Left lung (tissue), 14 donors: Measurements from ENCODE around the gene RANGRF. TPM values are rescaled to one million over a fixed set of nuclear protein-coding genes. Genes with fewer than 3 reads are reported as not detected.
A peak's percentile ranks its signal among the peaks of the same experiment; 100 is the strongest.

Source experiments
- ATAC-seq: fragments of 200-7000 bp; cut with Tn5 transposase; one replicate; pipeline ENCODE4 v1.9.1; 2020; ENCODE audit warnings: moderate library complexity
- DNase-seq, 4 donors: peaks; one replicate each; pipeline ENCODE4 v3.0.0-alpha.2; 2013 to 2020
- H3K27ac ChIP-seq, 2 donors: fragments of 200-600 bp; sonication (generic) in 1 of 2; one replicate each; pipeline versions ENCODE4 v1.5.0 to v1.8.0; 2020 to 2021
- H3K27me3 ChIP-seq, 2 donors: fragments of 200-600 bp; sonication (generic) in 1 of 2; one replicate each; pipeline versions ENCODE4 v1.5.0 to v1.8.0; 2020 to 2021
- H3K36me3 ChIP-seq, 2 donors: fragments of 200-600 bp; sonication (generic) in 1 of 2; one replicate each; pipeline versions ENCODE4 v1.5.0 to v1.8.0; 2020 to 2021
- H3K4me1 ChIP-seq, 2 donors: fragments of 200-600 bp; one replicate each; pipeline ENCODE4 v1.8.0; 2021
- H3K4me3 ChIP-seq, 2 donors: fragments of 200-600 bp; sonication (generic) in 1 of 2; one replicate each; pipeline versions ENCODE4 v1.5.0 to v1.8.0; 2020 to 2021; ENCODE audit warnings: mild to moderate bottlenecking in 1 of 2
- H3K9me3 ChIP-seq, 2 donors: fragments of 200-600 bp; sonication (generic) in 1 of 2; one replicate each; pipeline versions ENCODE4 v1.5.0 to v1.8.0; 2020 to 2021
- CTCF ChIP-seq, 2 donors: fragments of 200-600 bp; sonication (generic) in 1 of 2; IDR thresholded peaks; one replicate each; pipeline versions ENCODE4 v1.5.0 to v1.8.0; 2021; ENCODE audit warnings: antibody characterized with exemption in 2 of 2
- intact Hi-C, 2 donors: fragments of 100-400 bp; cut with DNase I; formaldehyde crosslinking; loops; one replicate each; pipeline versions ENCODE4 v1.11.2 to v1.14.2; 2022
- long read RNA-seq, 12 donors: library from polyadenylated mRNA in 2 of 12; unstranded in 2 of 12; transcript quantifications; one replicate each; pipeline ENCODE4 v2.0.0 and lab custom pipeline, GENCODE V29; 2019 to 2026
- polyA plus RNA-seq, 6 donors: library from polyadenylated mRNA; unstranded; fragments of 120-200 nt; gene quantifications; one replicate each; pipeline ENCODE4 v1.2.1, GENCODE V29; 2013; ENCODE audit not compliant: insufficient read length in 6 of 6
- total RNA-seq, 2 donors: library from RNA; stranded (reverse); fragmentation: NEBNext Ultra II Directional; extraction: Animal tissue kit (Norgen Biotek cat#: 25700); gene quantifications; one replicate each; pipeline ENCODE4 v1.2.1, GENCODE V29; 2021
- donor health status: DM: no; HTN: yes; CAD: no.
- donor health status: DM: no; HTN: no; CAD: no.

The RANGRF gene
- total RNA-seq (10 to 100 TPM; 22.9 to 33.2 TPM), polyA plus RNA-seq (10 to 100 TPM; 23.7 to 30.0 (median 24.8) TPM)
- long read RNA-seq, donor 1, transcript RANGRF-202 (4 exons, 1,074 nt): major isoform, 14 of 52 reads
- long read RNA-seq, donor 1, transcript RANGRF-205 (4 exons, 749 nt): minor isoform, 8 of 52 reads
- long read RNA-seq, donor 1, transcript RANGRF-201 (5 exons, 1,009 nt): minor isoform, 8 of 52 reads
- long read RNA-seq, donor 1, partial matches to known transcripts: 18 of 52 reads
- long read RNA-seq, donor 1, other reads (novel, unspliced or antisense): 0 of 52 reads
- long read RNA-seq, donor 2, transcript RANGRF-202 (4 exons, 1,074 nt): major isoform, 9 of 30 reads
- long read RNA-seq, donor 2, transcript RANGRF-203 (3 exons, 1,140 nt): minor isoform, 6 of 30 reads
- long read RNA-seq, donor 2, transcript RANGRF-201 (5 exons, 1,009 nt): minor isoform, 5 of 30 reads
- long read RNA-seq, donor 2, partial matches to known transcripts: 8 of 30 reads
- long read RNA-seq, donor 2, other reads (novel, unspliced or antisense): 0 of 30 reads
- long read RNA-seq, donor 3, transcript RANGRF-201 (5 exons, 1,009 nt): major isoform, 10 of 22 reads
- long read RNA-seq, donor 3, partial matches to known transcripts: 0 of 22 reads
- long read RNA-seq, donor 3, other reads (novel, unspliced or antisense): 0 of 22 reads
- long read RNA-seq, donor 4, transcript RANGRF-202 (4 exons, 1,074 nt): minor isoform, 8 of 22 reads
- long read RNA-seq, donor 4, transcript RANGRF-201 (5 exons, 1,009 nt): major isoform, 11 of 22 reads
- long read RNA-seq, donor 4, partial matches to known transcripts: 0 of 22 reads
- long read RNA-seq, donor 4, other reads (novel, unspliced or antisense): 1 of 22 reads
- long read RNA-seq, donor 5, transcript RANGRF-201 (5 exons, 1,009 nt): major isoform, 12 of 38 reads
- long read RNA-seq, donor 5, transcript RANGRF-203 (3 exons, 1,140 nt): minor isoform, 5 of 38 reads
- long read RNA-seq, donor 5, partial matches to known transcripts: 14 of 38 reads
- long read RNA-seq, donor 5, other reads (novel, unspliced or antisense): 0 of 38 reads
- long read RNA-seq, donor 6, transcript RANGRF-202 (4 exons, 1,074 nt): major isoform, 5 of 18 reads
- long read RNA-seq, donor 6, partial matches to known transcripts: 5 of 18 reads
- long read RNA-seq, donor 6, other reads (novel, unspliced or antisense): 0 of 18 reads
- long read RNA-seq, donor 7, transcript RANGRF-202 (4 exons, 1,074 nt): major isoform, 8 of 25 reads
- long read RNA-seq, donor 7, partial matches to known transcripts: 6 of 25 reads
- long read RNA-seq, donor 7, other reads (novel, unspliced or antisense): 0 of 25 reads
- long read RNA-seq, donor 8, transcript RANGRF-201 (5 exons, 1,009 nt): major isoform, 7 of 13 reads
- long read RNA-seq, donor 8, partial matches to known transcripts: 0 of 13 reads
- long read RNA-seq, donor 8, other reads (novel, unspliced or antisense): 0 of 13 reads
- long read RNA-seq, donor 9: 0 reads
- long read RNA-seq, donor 10, transcript RANGRF-201 (5 exons, 1,009 nt): major isoform, 46 of 96 reads
- long read RNA-seq, donor 10, transcript RANGRF-202 (4 exons, 1,074 nt): minor isoform, 34 of 96 reads
- long read RNA-seq, donor 10, transcript RANGRF-203 (3 exons, 1,140 nt): minor isoform, 6 of 96 reads
- long read RNA-seq, donor 10, partial matches to known transcripts: 0 of 96 reads
- long read RNA-seq, donor 10, other reads (novel, unspliced or antisense): 4 of 96 reads
- long read RNA-seq, donor 11: 0 reads
- long read RNA-seq, donor 12, transcript RANGRF-202 (4 exons, 1,074 nt): minor isoform, 6 of 34 reads
- long read RNA-seq, donor 12, transcript RANGRF-201 (5 exons, 1,009 nt): major isoform, 9 of 34 reads
- long read RNA-seq, donor 12, partial matches to known transcripts: 15 of 34 reads
- long read RNA-seq, donor 12, other reads (novel, unspliced or antisense): 0 of 34 reads

- TF ChIP-seq CTCF (IDR thresholded peaks at IDR 0.05): no peak
- H3K4me3 ChIP-seq: peak within 1 kb of the TSS; percentile 79 to 81
- peaks cover 5 to 41% of the 10 kb centered on the region in 2 donors for H3K4me1 ChIP-seq
- ATAC-seq: peak; percentile 92
- no peaks in the 10 kb centered on the region for H3K27me3 ChIP-seq
- intact Hi-C loops: no loop called here
- H3K36me3 ChIP-seq: no peaks in the 10 kb centered on the region
- peak within 1 kb of the TSS; percentile 90 to 94 for H3K27ac ChIP-seq
- no peaks in the 10 kb centered on the region for H3K9me3 ChIP-seq
- peak; percentile 87 to 97 (median 92) for DNase-seq
Observed at GRCh38 chr17:8288336-8289102, at the start of gene RANGRF. RANGRF (plus strand) TSS chr17:8288670; CDS start chr17:8288789, 119 bp downstream.

- intact Hi-C loops: no loop called here
Observed at GRCh38 chr17:8243827-8244226, 44.6 kb upstream of the RANGRF start.

GRCh38 chr17:8244768-8245167 lies 43.7 kb upstream of the RANGRF start:
- DNase-seq: no peak
- H3K27me3 ChIP-seq: no peaks in the 10 kb centered on the region
- no peak for ATAC-seq
- H3K4me1 ChIP-seq: peaks cover 5 to 20% of the 10 kb centered on the region in 2 donors
- peaks cover 0 to 27% of the 10 kb centered on the region in 2 donors for H3K36me3 ChIP-seq
- intact Hi-C loops: no loop called here
- no peak overlapping the region for H3K27ac ChIP-seq
- no peaks in the 10 kb centered on the region for H3K9me3 ChIP-seq
- H3K4me3 ChIP-seq: no peak overlapping the region
- no peak for TF ChIP-seq CTCF (IDR thresholded peaks at IDR 0.05)

More at GRCh38 chr17:8243827-8244226, 44.6 kb upstream of the RANGRF start:
- no peak overlapping the region for H3K27ac ChIP-seq
- DNase-seq: no peak
- H3K4me1 ChIP-seq: peaks cover 0 to 15% of the 10 kb centered on the region in 2 donors
- TF ChIP-seq CTCF (IDR thresholded peaks at IDR 0.05): no peak
- H3K4me3 ChIP-seq: no peak overlapping the region
- no peaks in the 10 kb centered on the region for H3K27me3 ChIP-seq
- H3K36me3 ChIP-seq: peaks cover 0 to 36% of the 10 kb centered on the region in 2 donors
- ATAC-seq: no peak
- no peaks in the 10 kb centered on the region for H3K9me3 ChIP-seq
